Neural cell (in vitro differentiated cells): ENCODE results near the gene FYB1. TPM values are rescaled to one million over a fixed set of nuclear protein-coding genes. Genes with fewer than 3 reads are reported as not detected.

Source experiments
- H2AFZ ChIP-seq: fragments of 200-600, 300-800 bp; sonication (generic), shearing (Covaris generic); 2 replicates; pipeline ENCODE4 v1.6.0; 2014; ENCODE audit warnings: low read depth, mild to moderate bottlenecking, antibody characterized with exemption, low read length, moderate library complexity
- H3F3A ChIP-seq: fragments of 200-600 bp; shearing (Covaris generic); 2 replicates; pipeline ENCODE4 v1.6.1; 2016; ENCODE audit warnings: mild to moderate bottlenecking, moderate library complexity, mixed read lengths, antibody characterized with exemption, low read length; ENCODE audit not compliant: insufficient read depth, poor library complexity, severe bottlenecking
- H3K27ac ChIP-seq: fragments of 200-600, 300-800 bp; sonication (generic), shearing (Covaris generic); 2 replicates; pipeline ENCODE4 v1.5.1; 2014; ENCODE audit warnings: mild to moderate bottlenecking, low read length, moderate library complexity
- H3K27me3 ChIP-seq: fragments of 300-800, 200-600 bp; sonication (generic), shearing (Covaris generic); 2 replicates; pipeline ENCODE4 v1.6.0; 2014; ENCODE audit warnings: mild to moderate bottlenecking, low read depth, low read length, moderate library complexity; ENCODE audit not compliant: insufficient read depth
- H3K36me3 ChIP-seq: fragments of 300-800, 200-600 bp; sonication (generic), shearing (Covaris generic); 2 replicates; pipeline ENCODE4 v1.5.1; 2014; ENCODE audit warnings: mild to moderate bottlenecking, antibody characterized with exemption, low read length, moderate library complexity; ENCODE audit not compliant: insufficient read depth
- H3K4me2 ChIP-seq: fragments of 300-800, 200-600 bp; sonication (generic), shearing (Covaris generic); 2 replicates; pipeline ENCODE4 v1.6.0; 2014; ENCODE audit warnings: mild to moderate bottlenecking, low read length
- H3K4me3 ChIP-seq: fragments of 300-800, 200-600 bp; sonication (generic), shearing (Covaris generic); 2 replicates; pipeline ENCODE4 v1.5.1; 2014; ENCODE audit warnings: mild to moderate bottlenecking, low read length, moderate library complexity
- H3K79me2 ChIP-seq: fragments of 200-600 bp; shearing (Covaris generic); replicated peaks from 2 replicates; pipeline ENCODE4 v1.6.0; 2014; ENCODE audit warnings: mild to moderate bottlenecking, low read length, moderate library complexity; ENCODE audit not compliant: insufficient read depth
- H3K9ac ChIP-seq: fragments of 300-800, 200-600 bp; sonication (generic), shearing (Covaris generic); 2 replicates; pipeline ENCODE4 v1.6.1; 2016; ENCODE audit warnings: mild to moderate bottlenecking, low read length, mixed read lengths
- H3K9me2 ChIP-seq: fragments of 200-600 bp; shearing (Covaris generic); 2 replicates; pipeline ENCODE4 v1.6.1; 2016; ENCODE audit warnings: mild to moderate bottlenecking, low read length, mixed read lengths; ENCODE audit not compliant: insufficient read depth
- H3K9me3 ChIP-seq: fragments of 200-600, 300-800 bp; sonication (generic), shearing (Covaris generic); 2 replicates; pipeline ENCODE4 v1.6.1; 2016; ENCODE audit warnings: mild to moderate bottlenecking, mixed run types, low read length, moderate library complexity, mixed read lengths
- H4K20me1 ChIP-seq: fragments of 200-600 bp; shearing (Covaris generic); 2 replicates; pipeline ENCODE4 v1.6.1; 2016; ENCODE audit warnings: mild to moderate bottlenecking, mixed run types; ENCODE audit not compliant: insufficient read depth
- CTCF ChIP-seq: fragments of 450-650 bp; IDR thresholded peaks from 2 replicates; pipeline ENCODE4 v1.5.1; 2014; ENCODE audit warnings: antibody characterized with exemption, mild to moderate bottlenecking, moderate library complexity; ENCODE audit not compliant: poor library complexity, severe bottlenecking
- EP300 ChIP-seq: fragments of 450-650 bp; conservative IDR thresholded peaks from 2 replicates; pipeline ENCODE4 v1.6.1; 2014; ENCODE audit warnings: antibody characterized with exemption, mild to moderate bottlenecking, moderate library complexity; ENCODE audit not compliant: poor library complexity, severe bottlenecking
- EZH2 ChIP-seq: fragments of 200-600, 300-800 bp; shearing (Covaris generic), sonication (generic); IDR thresholded peaks from 2 replicates; pipeline ENCODE4 v1.6.1; 2014; ENCODE audit warnings: antibody characterized with exemption, low read length, borderline replicate concordance, mild to moderate bottlenecking; ENCODE audit not compliant: insufficient read depth, poor library complexity, severe bottlenecking
- MXI1 ChIP-seq: fragments of 450-650 bp; conservative IDR thresholded peaks from 2 replicates; pipeline ENCODE4 v1.6.1; 2014; ENCODE audit warnings: antibody characterized with exemption, mild to moderate bottlenecking; ENCODE audit not compliant: poor library complexity, severe bottlenecking
- POLR2AphosphoS5 ChIP-seq: IDR thresholded peaks from 2 replicates; pipeline ENCODE4 v1.6.1; 2012
- RAD21 ChIP-seq: fragments of 450-650 bp; conservative IDR thresholded peaks from 2 replicates; pipeline ENCODE4 v1.6.1; 2014; ENCODE audit warnings: antibody characterized with exemption, mild to moderate bottlenecking, moderate library complexity
- REST ChIP-seq: IDR thresholded peaks from 2 replicates; pipeline ENCODE4 v1.6.1; 2012; ENCODE audit warnings: borderline replicate concordance
- SMC3 ChIP-seq: fragments of 450-650 bp; conservative IDR thresholded peaks from 2 replicates; pipeline ENCODE4 v1.6.1; 2014; ENCODE audit warnings: antibody characterized with exemption, mild to moderate bottlenecking, moderate library complexity; ENCODE audit not compliant: poor library complexity
- TAF1 ChIP-seq: IDR thresholded peaks from 2 replicates; pipeline ENCODE4 v1.6.1; 2012; ENCODE audit warnings: low read depth
- polyA plus RNA-seq: library from polyadenylated mRNA; depleted of rRNA; stranded (reverse); fragments of >200 nt; gene quantifications from 2 replicates; pipeline ENCODE4 v1.2.3, GENCODE V29; 2014

FYB1 gene
- polyA plus RNA-seq, 1 donor from 2014 or later, result not detected

GRCh38 chr5:39161578-39161977 lies 57.8 kb downstream of the FYB1 start:
- no peak overlapping the region for H3K9ac ChIP-seq
- H2AFZ ChIP-seq, result no peak overlapping the region
- no peaks in the 10 kb centered on the region for H3K9me3 ChIP-seq
- H3K27ac ChIP-seq, result no peak overlapping the region
- H3K36me3 ChIP-seq, result no peaks in the 10 kb centered on the region
- H3K4me2 ChIP-seq, result no peak overlapping the region
- H3K9me2 ChIP-seq, result no peaks in the 10 kb centered on the region
- TF ChIP-seq POLR2AphosphoS5 (no peak), EP300 (no peak), CTCF (no peak), REST (no peak), SMC3 (no peak), MXI1 (no peak), TAF1 (no peak), EZH2 (no peak), RAD21 (no peak)
- no peaks in the 10 kb centered on the region for H3K79me2 ChIP-seq
- no peaks in the 10 kb centered on the region for H3F3A ChIP-seq
- no peak overlapping the region for H3K4me3 ChIP-seq
- no peaks in the 10 kb centered on the region for H3K27me3 ChIP-seq
- H4K20me1 ChIP-seq, result no peaks in the 10 kb centered on the region

- no peaks in the 10 kb centered on the region for H3K9me2 ChIP-seq
- no peaks in the 10 kb centered on the region for H3F3A ChIP-seq
- H3K27me3 ChIP-seq, result no peaks in the 10 kb centered on the region
- H3K36me3 ChIP-seq, result no peaks in the 10 kb centered on the region
- TF ChIP-seq SMC3 (no peak), MXI1 (no peak), EP300 (no peak), REST (no peak), EZH2 (no peak), TAF1 (no peak), RAD21 (no peak), POLR2AphosphoS5 (no peak), CTCF (no peak)
- no peak overlapping the region for H2AFZ ChIP-seq
- no peak overlapping the region for H3K4me3 ChIP-seq
- H3K27ac ChIP-seq, result no peak overlapping the region
- H3K4me2 ChIP-seq, result no peak overlapping the region
- no peaks in the 10 kb centered on the region for H3K79me2 ChIP-seq
- H3K9ac ChIP-seq, result no peak overlapping the region
- H4K20me1 ChIP-seq, result no peaks in the 10 kb centered on the region
- H3K9me3 ChIP-seq, result no peaks in the 10 kb centered on the region
These were observed 58.7 kb downstream of the FYB1 start for GRCh38 chr5:39160576-39161213.
